Activated CD8-positive, alpha-beta memory T cell treated with anti-CD3 and anti-CD28 coated beads, Interleukin-2, amount 50 U/mL, for 48 hours (primary cell): ENCODE data around the gene TAAR2.
"Not testable (repeated sequence)": the region's sequence is repeated elsewhere in the genome, so short reads cannot be mapped to it uniquely, and the experiment has no call there.

Experiments used
- DNase-seq: peaks from one replicate; pipeline ENCODE4 v3.0.0-alpha.2; 2020

The TAAR2 gene

GRCh38 chr6:132612449-132613108, 11.5 kb downstream of the TAAR2 start:
- no peak for DNase-seq

DNA sequence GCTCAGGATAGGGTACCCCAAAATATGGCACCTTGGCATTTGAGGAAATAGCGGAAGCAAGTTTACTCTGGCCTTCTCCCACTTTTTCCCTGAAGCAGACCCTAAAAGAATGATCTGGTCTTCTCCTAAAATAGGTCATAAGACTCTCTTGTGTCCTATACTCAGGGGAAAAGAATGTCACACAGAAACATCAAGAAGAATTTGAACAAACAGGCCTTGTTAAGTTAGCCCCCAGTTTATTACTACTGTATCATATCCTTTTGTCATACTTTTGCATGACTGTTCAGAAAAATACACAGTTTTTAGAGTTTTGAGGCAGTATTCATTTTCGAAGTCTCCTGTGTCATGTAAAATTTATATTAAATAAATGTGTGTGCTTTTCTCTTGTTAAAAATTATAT, 12.5 kb downstream of the TAAR2 start:
- DNase-seq, result no peak

DNA sequence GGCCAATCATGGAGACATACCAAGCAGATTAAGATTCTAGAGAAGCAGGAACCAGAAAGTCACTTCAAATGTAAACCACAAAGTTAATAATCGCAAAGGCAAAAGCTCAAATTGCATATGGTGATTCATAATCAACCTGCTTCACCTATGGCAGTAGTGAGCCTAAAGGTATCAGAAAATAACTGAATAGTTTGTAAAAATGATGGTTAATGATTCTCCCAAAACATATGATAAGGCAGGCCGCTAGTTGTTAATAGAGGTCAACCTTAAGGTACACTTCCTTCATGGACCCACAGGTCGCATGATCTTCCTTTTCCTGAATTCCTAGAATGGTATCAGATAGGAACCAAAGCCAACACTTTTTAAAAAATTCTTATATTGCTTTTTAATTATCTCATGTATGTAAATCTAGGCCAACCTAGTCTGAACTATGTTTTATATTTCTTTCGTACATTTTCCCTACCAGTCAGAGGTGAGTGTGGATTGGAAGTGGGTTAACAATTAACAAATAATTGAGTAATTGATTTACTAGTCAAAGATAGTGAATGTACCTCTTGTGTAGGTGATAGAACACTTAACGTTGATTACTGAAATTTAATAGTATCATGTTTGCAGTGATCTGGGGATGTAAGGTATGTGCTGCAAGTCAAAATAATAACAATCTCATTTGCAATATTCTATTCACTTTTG, 16.4 kb downstream of the TAAR2 start:
- no peak for DNase-seq

GRCh38 chr6:132604635-132605152, 19.4 kb downstream of the TAAR2 start:
- no peak for DNase-seq

- not testable (repeated sequence) for DNase-seq
Observed at GRCh38 chr6:132600900-132601299, 23.2 kb downstream of the TAAR2 start.

GRCh38 chr6:132598473-132598872, 25.6 kb downstream of the TAAR2 start:
- DNase-seq, result no peak

DNA sequence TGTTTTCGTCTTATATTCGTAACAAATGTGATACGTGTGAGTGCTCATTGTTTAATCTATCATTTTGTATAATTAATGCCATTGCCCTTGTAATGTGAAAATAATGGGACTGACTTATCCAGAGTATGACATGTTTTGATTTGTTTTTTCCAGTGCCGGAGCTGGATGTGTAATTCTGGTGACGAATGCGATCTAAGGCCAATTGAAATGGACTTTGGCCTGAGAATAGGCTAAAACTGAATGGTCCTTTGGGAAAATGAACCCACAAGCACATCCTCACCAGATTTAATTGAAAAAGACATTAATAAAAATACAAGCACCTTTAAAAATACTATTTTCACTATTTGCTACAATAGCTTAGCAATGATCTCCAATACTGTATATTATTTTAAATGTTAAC, 27.9 kb downstream of the TAAR2 start:
- no peak for DNase-seq

- no peak for DNase-seq
Observed at GRCh38 chr6:132592855-132593254, 31.2 kb downstream of the TAAR2 start.

DNA sequence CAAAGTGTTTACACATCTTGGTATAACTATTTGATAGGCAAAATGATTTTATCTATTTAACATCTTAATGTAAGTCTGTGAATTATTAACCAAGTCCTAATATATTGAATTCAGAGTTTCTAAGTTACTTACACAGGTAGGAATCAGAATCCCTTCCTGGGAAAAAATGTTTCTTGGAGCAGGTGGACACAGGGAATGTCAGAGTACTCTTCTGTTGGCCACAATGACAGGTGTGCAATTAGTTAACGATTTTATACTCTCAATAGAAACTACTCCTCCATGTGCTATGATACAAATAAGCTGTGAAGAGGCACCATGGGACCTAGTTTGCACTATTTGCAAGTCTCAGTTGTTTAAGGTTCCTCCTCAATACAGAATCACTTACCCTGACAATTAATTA, 33.7 kb downstream of the TAAR2 start:
- DNase-seq, result no peak

DNA sequence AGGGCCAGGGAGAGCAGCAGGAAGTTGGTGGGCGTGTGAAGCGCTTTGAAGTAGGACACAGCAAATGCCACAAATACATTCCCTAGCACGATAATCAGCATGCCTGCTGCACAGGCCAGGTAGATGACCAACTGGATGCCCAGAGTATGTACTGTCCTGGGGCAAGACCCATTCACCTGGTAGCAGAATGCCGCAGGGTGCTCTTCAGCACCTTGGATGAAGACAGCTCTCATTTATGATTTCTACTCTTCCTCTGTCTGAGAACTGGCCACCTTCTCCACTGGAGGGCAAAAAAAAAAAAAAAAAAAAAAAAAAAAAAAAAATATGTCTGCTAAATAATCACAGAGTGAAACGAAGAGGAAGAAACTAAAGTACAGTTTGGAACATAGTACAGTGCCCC, 34.6 kb downstream of the TAAR2 start, which contains the start of gene TAAR5:
TAAR5 (minus strand) TSS at position 288 of the 400 bp plus-strand sequence; CDS start at position 233, 55 bp downstream.
- no peak for DNase-seq

DNA sequence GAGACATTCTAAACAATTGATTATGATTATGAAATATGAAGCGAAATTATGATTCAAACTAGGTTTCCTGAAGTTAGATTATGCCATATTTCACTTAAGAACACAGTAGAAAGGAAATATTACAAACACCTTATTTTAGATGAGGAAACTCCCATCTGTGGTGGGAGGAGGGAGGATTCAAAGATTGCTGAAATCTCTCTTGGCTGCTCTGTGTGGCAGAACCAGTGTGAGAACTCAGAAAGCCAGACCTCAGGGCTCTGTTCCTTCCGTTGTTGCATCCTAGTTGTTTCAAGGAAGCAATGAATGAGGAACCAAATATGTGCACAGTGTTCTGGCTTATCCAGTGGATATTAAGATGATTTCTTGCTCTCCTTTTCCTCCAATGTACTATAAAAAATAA, 36.7 kb downstream of the TAAR2 start:
- no peak for DNase-seq

GRCh38 chr6:132584698-132585097, 39.4 kb downstream of the TAAR2 start:
- no peak for DNase-seq

- DNase-seq, result no peak
Observed at GRCh38 chr6:132571774-132572173, 52.3 kb downstream of the TAAR2 start.

- DNase-seq, result no peak
Observed at GRCh38 chr6:132570221-132570777, 53.8 kb downstream of the TAAR2 start, which contains the start of gene TAAR6. Gene TAAR6, plus strand, starts transcription at chr6:132570322. Its CDS starts 0 bp downstream, at chr6:132570322.

DNA sequence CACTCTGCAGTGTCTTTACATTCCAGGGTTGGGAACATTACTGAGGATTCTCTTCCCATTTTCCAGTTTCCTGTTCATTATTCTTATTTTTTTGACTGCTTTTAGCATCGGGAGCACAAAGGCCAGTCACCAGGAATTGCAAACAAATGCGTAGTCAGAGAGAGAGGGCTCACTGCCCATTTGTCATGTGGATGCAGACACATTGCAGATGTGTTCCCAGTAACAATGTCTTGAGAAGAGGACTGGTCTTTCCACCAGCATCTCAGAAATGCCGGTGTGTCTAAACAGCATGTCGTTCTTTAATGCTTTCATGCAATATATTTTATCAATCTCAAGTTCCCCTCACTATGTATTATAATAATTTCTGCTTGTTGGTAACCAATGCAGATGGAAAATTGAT, 54.9 kb downstream of the TAAR2 start:
- DNase-seq, result no peak

GRCh38 chr6:132568611-132569010, 55.5 kb downstream of the TAAR2 start:
- no peak for DNase-seq

DNA sequence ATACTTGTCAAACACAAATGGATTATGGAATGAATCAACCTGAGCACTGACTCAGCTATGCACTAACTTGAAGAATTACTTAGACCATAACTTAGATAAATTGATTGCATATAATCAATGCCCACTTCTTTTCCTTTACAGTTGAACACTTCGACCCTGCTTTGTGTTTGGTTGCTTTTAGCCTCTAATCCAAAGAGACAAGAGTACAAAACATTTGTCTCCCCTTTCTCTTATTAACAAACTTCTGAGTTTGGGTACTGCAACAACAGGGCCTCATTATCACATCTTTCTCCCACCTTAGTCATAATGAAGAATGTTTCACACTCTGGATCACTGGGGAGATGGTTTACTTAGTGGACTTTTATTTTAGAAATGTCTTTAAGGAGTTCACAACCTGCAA, 56.5 kb downstream of the TAAR2 start:
- DNase-seq, result no peak
